KMS-11 (cell line): Measurements from ENCODE around the gene KRT35.

ENCODE experiments used
- H2AFZ ChIP-seq: fragments of 200-600 bp; sonication (generic); 2 replicates; pipeline ENCODE4 v1.6.1; 2016; ENCODE audit warnings: antibody characterized with exemption, mixed run types, low read depth
- H3K27ac ChIP-seq: fragments of 200-600 bp; sonication (generic); 2 replicates; pipeline ENCODE4 v1.6.1; 2016; ENCODE audit warnings: mild to moderate bottlenecking, mixed run types
- H3K27me3 ChIP-seq: fragments of 200-600 bp; sonication (generic); 2 replicates; pipeline ENCODE4 v1.6.1; 2017; ENCODE audit warnings: mild to moderate bottlenecking, low read depth, mixed run types, moderate library complexity; ENCODE audit not compliant: insufficient read depth
- H3K36me3 ChIP-seq: fragments of 200-600 bp; sonication (generic); 2 replicates; pipeline ENCODE4 v1.6.1; 2017; ENCODE audit warnings: mild to moderate bottlenecking, mixed run types; ENCODE audit not compliant: insufficient read depth
- H3K4me1 ChIP-seq: fragments of 200-600 bp; sonication (generic); 2 replicates; pipeline ENCODE4 v1.6.1; 2016; ENCODE audit warnings: mild to moderate bottlenecking, low read depth, mixed run types; ENCODE audit not compliant: poor library complexity, severe bottlenecking
- H3K4me2 ChIP-seq: fragments of 200-600 bp; sonication (generic); 2 replicates; pipeline ENCODE4 v1.7.0; 2016; ENCODE audit warnings: mild to moderate bottlenecking, mixed run types
- H3K4me3 ChIP-seq: fragments of 200-600 bp; sonication (generic); IDR thresholded peaks from 2 replicates; pipeline ENCODE4 v1.6.1; 2017; ENCODE audit warnings: low read depth, low read length, mixed read lengths; ENCODE audit not compliant: insufficient read depth
- H3K79me2 ChIP-seq: fragments of 200-600 bp; sonication (generic); 2 replicates; pipeline ENCODE4 v1.6.1; 2016; ENCODE audit warnings: low read depth, mixed run types; ENCODE audit not compliant: insufficient read depth
- H3K9ac ChIP-seq: fragments of 200-600 bp; sonication (generic); 2 replicates; pipeline ENCODE4 v1.6.1; 2016; ENCODE audit warnings: mild to moderate bottlenecking, mixed run types
- H4K20me1 ChIP-seq: fragments of 200-600 bp; sonication (generic); 2 replicates; pipeline ENCODE4 v1.6.1; 2016; ENCODE audit warnings: mild to moderate bottlenecking, mixed run types; ENCODE audit not compliant: insufficient read depth
- TF ChIP-seq, protein P1 (sequence below): fragments of 200-600 bp; sonication (generic); conservative IDR thresholded peaks from 2 replicates; pipeline ENCODE4 v1.6.1; 2017; ENCODE audit warnings: low read depth, mild to moderate bottlenecking, antibody characterized with exemption, low read length, moderate library complexity, mixed read lengths

The KRT35 gene

DNA sequence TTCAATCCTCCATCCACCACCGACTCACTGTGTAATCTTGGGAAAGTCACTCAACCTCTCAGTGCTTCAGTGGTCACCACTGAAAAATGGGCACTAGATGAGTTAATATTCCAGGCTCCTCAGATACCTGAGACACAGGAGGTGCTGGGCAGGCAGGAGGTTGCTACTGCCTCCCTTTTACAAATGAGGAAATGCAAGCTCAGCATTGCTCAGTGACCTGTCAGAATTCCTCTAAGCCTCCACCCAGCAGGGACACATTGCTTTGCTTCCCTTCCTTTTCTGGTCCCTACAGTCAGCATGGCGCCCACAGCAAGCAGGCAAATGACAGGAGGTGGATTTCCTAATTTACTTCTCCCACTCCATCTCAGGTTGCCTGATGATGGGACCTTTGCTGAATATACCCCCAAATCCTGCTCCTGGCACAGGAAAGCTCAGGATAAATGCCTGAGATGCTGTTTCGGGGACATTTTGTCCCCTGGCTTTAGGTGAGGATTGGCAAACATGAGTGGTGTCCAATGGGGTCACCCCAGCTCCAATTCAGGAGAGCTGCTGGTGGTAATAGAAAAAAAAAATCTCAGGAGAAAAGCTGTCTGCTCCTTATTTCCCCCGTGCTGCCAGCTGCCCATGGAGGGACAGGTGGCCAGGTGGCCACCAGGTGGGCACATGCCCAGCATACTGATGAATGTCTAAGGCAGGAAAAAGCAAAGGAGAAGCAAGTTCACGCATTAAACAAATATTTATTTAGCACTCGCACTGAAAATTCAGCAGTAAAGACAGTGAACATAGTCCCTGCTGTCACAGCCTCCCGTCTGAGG lies 29.5 kb upstream of the KRT35 start:
- Histone ChIP-seq H3K4me2 (no peak overlapping the region), H2AFZ (no peak overlapping the region), H3K79me2 (no peaks in the 10 kb centered on the region), H3K27me3 (no peaks in the 10 kb centered on the region; the same call in 1 of the 2 replicates), H4K20me1 (no peaks in the 10 kb centered on the region), H3K27ac (no peak overlapping the region), H3K36me3 (no peaks in the 10 kb centered on the region), H3K4me3 (no peak overlapping the region), H3K4me1 (no peaks in the 10 kb centered on the region), H3K9ac (no peak overlapping the region)
- TF ChIP-seq, protein P1, sequence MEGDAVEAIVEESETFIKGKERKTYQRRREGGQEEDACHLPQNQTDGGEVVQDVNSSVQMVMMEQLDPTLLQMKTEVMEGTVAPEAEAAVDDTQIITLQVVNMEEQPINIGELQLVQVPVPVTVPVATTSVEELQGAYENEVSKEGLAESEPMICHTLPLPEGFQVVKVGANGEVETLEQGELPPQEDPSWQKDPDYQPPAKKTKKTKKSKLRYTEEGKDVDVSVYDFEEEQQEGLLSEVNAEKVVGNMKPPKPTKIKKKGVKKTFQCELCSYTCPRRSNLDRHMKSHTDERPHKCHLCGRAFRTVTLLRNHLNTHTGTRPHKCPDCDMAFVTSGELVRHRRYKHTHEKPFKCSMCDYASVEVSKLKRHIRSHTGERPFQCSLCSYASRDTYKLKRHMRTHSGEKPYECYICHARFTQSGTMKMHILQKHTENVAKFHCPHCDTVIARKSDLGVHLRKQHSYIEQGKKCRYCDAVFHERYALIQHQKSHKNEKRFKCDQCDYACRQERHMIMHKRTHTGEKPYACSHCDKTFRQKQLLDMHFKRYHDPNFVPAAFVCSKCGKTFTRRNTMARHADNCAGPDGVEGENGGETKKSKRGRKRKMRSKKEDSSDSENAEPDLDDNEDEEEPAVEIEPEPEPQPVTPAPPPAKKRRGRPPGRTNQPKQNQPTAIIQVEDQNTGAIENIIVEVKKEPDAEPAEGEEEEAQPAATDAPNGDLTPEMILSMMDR: no peak

DNA sequence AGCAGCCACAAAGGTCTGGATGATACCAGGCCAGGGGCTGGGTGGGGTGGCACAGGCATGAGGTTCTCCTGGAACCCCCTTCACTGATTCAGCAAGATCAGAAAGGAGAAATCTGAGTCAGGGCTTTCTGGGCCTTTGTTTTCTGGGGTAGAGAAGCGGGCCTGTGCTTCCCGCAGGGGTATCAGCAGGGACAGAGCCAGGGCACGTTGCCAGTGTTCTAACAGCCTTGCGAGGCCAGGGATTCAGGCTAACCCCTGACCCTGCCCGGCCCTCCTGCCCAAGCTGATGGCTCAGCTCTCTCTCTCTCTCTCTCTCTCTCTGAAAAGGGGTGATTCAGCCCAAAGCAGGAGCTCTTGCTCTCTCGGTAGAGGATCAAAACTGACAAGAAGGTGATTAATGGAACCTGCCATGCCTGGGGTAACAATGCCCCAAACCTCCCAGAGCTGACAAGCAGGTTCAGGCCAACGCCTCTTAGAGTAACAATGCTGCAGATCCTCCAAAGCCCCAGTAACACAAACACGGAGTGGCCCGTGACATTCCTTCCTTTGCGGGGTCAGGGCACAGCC lies 26.4 kb upstream of the KRT35 start:
- H3K9ac ChIP-seq: no peak overlapping the region
- no peaks in the 10 kb centered on the region for H3K36me3 ChIP-seq
- no peaks in the 10 kb centered on the region for H3K4me1 ChIP-seq
- no peaks in the 10 kb centered on the region for H3K79me2 ChIP-seq
- no peak overlapping the region for H3K4me3 ChIP-seq
- no peak overlapping the region for H3K4me2 ChIP-seq
- TF ChIP-seq, protein P1: no peak
- no peaks in the 10 kb centered on the region; the same call in 1 of the 2 replicates for H3K27me3 ChIP-seq
- no peak overlapping the region for H3K27ac ChIP-seq
- H4K20me1 ChIP-seq: no peaks in the 10 kb centered on the region
- no peak overlapping the region for H2AFZ ChIP-seq

DNA sequence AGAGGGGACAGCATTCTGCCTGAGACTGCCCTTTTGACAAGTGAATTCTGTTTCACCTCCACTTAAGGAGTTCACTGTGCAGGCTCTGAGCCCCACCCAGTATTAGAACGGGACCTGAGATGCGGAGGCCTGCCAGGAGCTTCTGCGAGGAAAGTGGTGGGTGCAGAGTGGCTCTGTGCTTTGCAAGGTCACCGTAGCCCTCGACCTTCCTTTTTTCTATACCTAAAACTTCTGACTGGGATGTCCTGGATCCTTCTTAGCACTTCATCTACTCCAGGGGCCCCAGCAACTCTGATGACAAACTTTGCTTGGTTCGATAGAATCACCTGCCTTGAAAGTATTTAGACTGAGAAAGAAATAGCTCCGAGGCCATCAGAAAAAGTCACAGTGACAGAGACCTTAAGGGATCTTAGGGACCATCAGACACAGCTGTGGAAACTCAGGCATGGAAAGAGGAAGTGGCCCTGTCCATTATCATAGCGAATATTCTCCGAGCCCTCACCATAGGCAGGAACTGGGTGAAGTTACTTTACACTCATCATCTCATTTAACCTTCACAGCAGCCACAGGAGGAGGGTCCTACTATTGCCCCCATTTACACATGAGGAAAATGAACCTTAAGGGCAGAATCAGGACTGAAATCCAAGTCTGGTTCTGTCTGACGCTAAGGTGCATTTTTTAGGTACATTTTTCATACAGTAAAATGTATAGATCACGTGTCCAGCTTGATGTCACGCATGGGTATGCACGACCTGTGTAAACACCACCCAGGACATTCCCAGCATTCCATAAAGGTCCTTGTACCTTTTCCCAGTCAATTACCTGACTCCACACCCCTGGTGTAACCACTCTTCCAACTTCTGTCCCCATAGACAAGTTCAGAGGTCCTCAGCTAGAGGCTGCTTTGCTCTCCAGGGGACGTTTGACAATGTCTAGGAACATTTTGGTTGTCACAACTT lies 25.1 kb upstream of the KRT35 start:
- no peak overlapping the region for H2AFZ ChIP-seq
- TF ChIP-seq, protein P1: no peak
- H3K36me3 ChIP-seq: no peaks in the 10 kb centered on the region
- no peaks in the 10 kb centered on the region for H4K20me1 ChIP-seq
- H3K4me2 ChIP-seq: no peak overlapping the region
- no peaks in the 10 kb centered on the region for H3K79me2 ChIP-seq
- no peak overlapping the region for H3K9ac ChIP-seq
- no peaks in the 10 kb centered on the region; the same call in 1 of the 2 replicates for H3K27me3 ChIP-seq
- no peak overlapping the region for H3K4me3 ChIP-seq
- H3K4me1 ChIP-seq: no peaks in the 10 kb centered on the region
- no peak overlapping the region for H3K27ac ChIP-seq

DNA sequence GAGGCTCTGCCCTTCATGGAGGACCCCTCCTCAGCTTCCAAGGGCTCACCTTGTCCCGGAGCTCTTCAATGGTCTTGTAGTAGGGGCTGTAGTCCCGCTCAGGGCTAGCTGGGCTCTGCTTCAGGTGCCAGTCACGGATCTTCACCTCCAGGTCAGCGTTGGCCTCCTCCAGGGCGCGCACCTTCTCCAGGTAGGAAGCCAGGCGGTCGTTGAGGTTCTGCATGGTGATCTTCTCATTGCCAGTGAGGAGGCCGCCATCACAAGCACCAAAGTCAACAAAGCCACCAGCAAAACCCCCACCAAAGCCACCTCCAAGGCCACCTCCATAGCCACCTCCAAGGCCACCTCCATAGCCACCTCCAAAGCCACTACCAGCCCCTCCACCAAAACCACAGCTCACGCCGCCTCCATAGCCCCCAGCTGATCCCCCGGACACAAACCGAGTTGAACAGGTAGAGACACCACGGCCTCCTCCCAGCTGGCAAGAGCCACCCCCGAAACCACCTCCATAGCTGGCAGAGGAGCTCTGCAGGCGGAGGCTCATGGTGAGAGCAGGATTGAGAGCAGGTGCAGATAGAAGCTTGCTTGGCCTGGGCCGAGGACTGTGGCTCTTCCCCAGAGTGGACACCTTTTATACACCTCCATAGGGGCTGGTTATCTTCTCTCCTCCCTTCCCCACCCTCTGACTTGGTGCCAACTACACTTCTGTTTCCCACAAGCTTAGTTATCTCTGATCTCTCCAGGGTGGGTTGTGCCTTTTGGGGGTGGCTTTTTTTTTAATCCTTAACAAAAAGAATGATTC lies 24.3 kb upstream of the KRT35 start, which contains the start of gene KRT13:
KRT13 (minus strand) TSS at position 606 of the 802 bp plus-strand sequence; CDS start at position 544, 62 bp downstream.
- Histone ChIP-seq H3K4me3 (no peak within 1 kb of the TSS), H4K20me1 (no peaks in the 10 kb centered on the region), H3K27ac (no peak within 1 kb of the TSS), H3K36me3 (no peaks in the 10 kb centered on the region), H3K27me3 (no peaks in the 10 kb centered on the region; the same call in 1 of the 2 replicates), H2AFZ (no peak within 1 kb of the TSS), H3K9ac (no peak within 1 kb of the TSS), H3K79me2 (no peaks in the 10 kb centered on the region), H3K4me2 (no peak within 1 kb of the TSS), H3K4me1 (no peaks in the 10 kb centered on the region)
- TF ChIP-seq, protein P1: no peak
